Ishikawa (cell line): ENCODE measurements around the gene RHEX.

Source experiments
- CEBPB ChIP-seq: IDR thresholded peaks from 2 replicates; pipeline ENCODE4 v1.6.1; 2012
- EGR1 ChIP-seq: IDR thresholded peaks from 2 replicates; pipeline ENCODE4 v1.6.1; 2012
- EP300 ChIP-seq: IDR thresholded peaks from 2 replicates; pipeline ENCODE4 v1.6.1; 2012; ENCODE audit warnings: borderline replicate concordance
- NFIC ChIP-seq: IDR thresholded peaks from 2 replicates; pipeline ENCODE4 v1.6.1; 2012
- RAD21 ChIP-seq: IDR thresholded peaks from 2 replicates; pipeline ENCODE4 v1.6.1; 2012; ENCODE audit warnings: low read depth
- TAF1 ChIP-seq: IDR thresholded peaks from 2 replicates; pipeline ENCODE4 v1.6.1; 2012; ENCODE audit warnings: low read depth, mild to moderate bottlenecking
- TCF12 ChIP-seq: IDR thresholded peaks from 2 replicates; pipeline ENCODE4 v1.6.1; 2012; ENCODE audit warnings: low read depth
- YY1 ChIP-seq: IDR thresholded peaks from 2 replicates; pipeline ENCODE4 v1.6.1; 2012; ENCODE audit warnings: low read depth
- TF ChIP-seq, protein P1 (sequence below): IDR thresholded peaks from 2 replicates; pipeline ENCODE4 v1.6.1; 2012
- TF ChIP-seq, protein P2 (sequence below): IDR thresholded peaks from 2 replicates; pipeline ENCODE4 v1.6.1; 2012

DNA sequence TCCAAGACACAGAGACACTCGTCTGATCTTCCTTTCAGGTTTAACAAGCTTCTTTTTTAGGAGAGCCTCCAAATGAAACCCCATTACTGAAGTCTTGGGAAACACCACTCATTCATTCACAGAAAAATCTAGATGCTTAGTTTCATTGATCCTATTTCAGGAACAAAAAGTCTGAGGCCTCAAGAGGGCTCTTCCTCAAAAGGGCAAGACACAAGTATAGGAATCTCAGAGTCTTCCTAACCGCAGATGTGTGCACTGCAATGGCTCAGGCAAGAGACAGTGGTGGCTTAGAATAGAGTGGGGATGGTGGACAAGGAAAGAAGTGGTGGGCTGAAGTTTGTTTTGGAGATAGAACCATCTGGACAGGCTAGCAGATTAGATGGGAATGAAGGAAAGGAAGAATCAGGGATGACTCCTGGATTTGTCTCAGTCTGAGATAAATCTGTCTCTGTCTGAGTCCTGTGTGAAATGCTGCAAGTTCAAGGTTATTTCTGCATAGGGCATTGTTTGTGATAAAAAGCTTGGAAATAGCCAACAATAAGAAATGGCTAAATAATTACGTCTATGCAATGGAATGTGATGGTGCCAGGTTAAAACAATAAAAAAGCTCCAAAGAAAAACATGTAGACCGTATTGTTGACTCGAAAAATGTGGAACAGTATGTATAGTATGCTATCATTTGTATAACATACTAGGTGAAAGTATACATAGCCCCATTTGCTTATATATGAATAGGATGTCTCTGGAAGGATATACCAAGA lies 20.4 kb upstream of the RHEX start:
- no peak for TF ChIP-seq TAF1
- no peak for TF ChIP-seq RAD21
- TF ChIP-seq, protein P1, sequence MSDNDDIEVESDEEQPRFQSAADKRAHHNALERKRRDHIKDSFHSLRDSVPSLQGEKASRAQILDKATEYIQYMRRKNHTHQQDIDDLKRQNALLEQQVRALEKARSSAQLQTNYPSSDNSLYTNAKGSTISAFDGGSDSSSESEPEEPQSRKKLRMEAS, result no peak
- TF ChIP-seq TCF12, result no peak
- TF ChIP-seq CEBPB, result no peak
- no peak for TF ChIP-seq EP300
- TF ChIP-seq YY1, result no peak
- no peak for TF ChIP-seq EGR1
- TF ChIP-seq NFIC, result no peak
- TF ChIP-seq, protein P2, sequence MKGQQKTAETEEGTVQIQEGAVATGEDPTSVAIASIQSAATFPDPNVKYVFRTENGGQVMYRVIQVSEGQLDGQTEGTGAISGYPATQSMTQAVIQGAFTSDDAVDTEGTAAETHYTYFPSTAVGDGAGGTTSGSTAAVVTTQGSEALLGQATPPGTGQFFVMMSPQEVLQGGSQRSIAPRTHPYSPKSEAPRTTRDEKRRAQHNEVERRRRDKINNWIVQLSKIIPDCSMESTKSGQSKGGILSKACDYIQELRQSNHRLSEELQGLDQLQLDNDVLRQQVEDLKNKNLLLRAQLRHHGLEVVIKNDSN, result no peak
